Lower lobe of right lung (tissue), 2 donors: ENCODE data around the gene YTHDF2. TPM values are rescaled to one million over a fixed set of nuclear protein-coding genes. Genes with fewer than 3 reads are reported as not detected.
A peak's percentile ranks its signal among the peaks of the same experiment; 100 is the strongest.
"Not testable (repeated sequence)": the region's sequence is repeated elsewhere in the genome, so short reads cannot be mapped to it uniquely, and the experiment has no call there.

Source experiments
- ATAC-seq, 2 donors: fragments of 200-7000 bp; cut with Tn5 transposase; one replicate each; pipeline ENCODE4 v1.9.1; 2020 to 2022; ENCODE audit warnings: mild to moderate bottlenecking in 2 of 2, moderate library complexity in 2 of 2
- DNase-seq: peaks from one replicate; pipeline ENCODE4 v3.0.0-alpha.2; 2020
- H3K27ac ChIP-seq: fragments of 200-600 bp; one replicate; pipeline ENCODE4 v1.8.0; 2022
- H3K27me3 ChIP-seq: fragments of 200-600 bp; one replicate; pipeline ENCODE4 v1.8.0; 2022; ENCODE audit warnings: low read depth
- H3K36me3 ChIP-seq: fragments of 200-600 bp; one replicate; pipeline ENCODE4 v1.8.0; 2022; ENCODE audit warnings: mild to moderate bottlenecking
- H3K4me1 ChIP-seq: fragments of 200-600 bp; one replicate; pipeline ENCODE4 v1.8.0; 2022
- H3K4me3 ChIP-seq: fragments of 200-600 bp; one replicate; pipeline ENCODE4 v1.8.0; 2022; ENCODE audit warnings: mild to moderate bottlenecking
- H3K9me3 ChIP-seq: fragments of 200-600 bp; one replicate; pipeline ENCODE4 v1.8.0; 2022
- CTCF ChIP-seq: fragments of 200-600 bp; IDR thresholded peaks from one replicate; pipeline ENCODE4 v1.8.0; 2022; ENCODE audit warnings: antibody characterized with exemption, mild to moderate bottlenecking
- intact Hi-C: fragments of 100-400 bp; cut with DNase I; formaldehyde crosslinking; loops from one replicate; pipeline ENCODE4 v1.11.0; 2022
- total RNA-seq: library from RNA; stranded (reverse); fragmentation: NEBNext Ultra II Directional; extraction: Animal tissue kit (Norgen Biotek cat#: 25700); gene quantifications from one replicate; pipeline ENCODE4 v1.2.1, GENCODE V29; 2021
- donor health status: DM: no; HTN: yes; CAD: no; lungs with severe emphysema.

YTHDF2 gene
- total RNA-seq, 1 donor from 2014 or later = 70.9 TPM

GRCh38 chr1:28718586-28719331 is 18.0 kb upstream of the YTHDF2 start:
- no peak for TF ChIP-seq CTCF
- no peak overlapping the region for H3K4me3 ChIP-seq
- no peak for ATAC-seq
- H3K27ac ChIP-seq = no peak overlapping the region
- H3K4me1 ChIP-seq = no peaks in the 10 kb centered on the region
- intact Hi-C loops = no loop called here
- DNase-seq = no peak
- no peaks in the 10 kb centered on the region for H3K9me3 ChIP-seq
- no peaks in the 10 kb centered on the region for H3K27me3 ChIP-seq
- peaks cover 19% of the 10 kb centered on the region for H3K36me3 ChIP-seq

GRCh38 chr1:28719332-28719619 is 17.5 kb upstream of the YTHDF2 start:
- Histone ChIP-seq H3K27ac (no peak overlapping the region), H3K4me1 (no peaks in the 10 kb centered on the region), H3K4me3 (no peak overlapping the region), H3K27me3 (no peaks in the 10 kb centered on the region), H3K9me3 (no peaks in the 10 kb centered on the region), H3K36me3 (peaks cover 14% of the 10 kb centered on the region)
- no peak for TF ChIP-seq CTCF
- intact Hi-C loops = no loop called here
- DNase-seq (no peak), ATAC-seq (no peak)

GRCh38 chr1:28720376-28720775 is 16.4 kb upstream of the YTHDF2 start:
- Histone ChIP-seq H3K27ac (no peak overlapping the region), H3K27me3 (no peaks in the 10 kb centered on the region), H3K4me1 (no peaks in the 10 kb centered on the region), H3K36me3 (peaks cover 3% of the 10 kb centered on the region), H3K4me3 (no peak overlapping the region), H3K9me3 (no peaks in the 10 kb centered on the region)
- ATAC-seq (no peak), DNase-seq (no peak)
- TF ChIP-seq CTCF = no peak
- intact Hi-C loops = no loop called here

GRCh38 chr1:28721927-28722326 is 14.8 kb upstream of the YTHDF2 start:
- H3K9me3 ChIP-seq, H3K4me1 ChIP-seq, H3K27me3 ChIP-seq, intact Hi-C loops, H3K27ac ChIP-seq, H3K4me3 ChIP-seq, H3K36me3 ChIP-seq, ATAC-seq, DNase-seq: not testable (repeated sequence)

- intact Hi-C loops, H3K27me3 ChIP-seq: not testable (repeated sequence)
Measured at GRCh38 chr1:28725365-28725764, 11.4 kb upstream of the YTHDF2 start.

GRCh38 chr1:28735961-28736449 is 735 bp upstream of the YTHDF2 start:
- DNase-seq (no peak), ATAC-seq (no peak)
- Histone ChIP-seq H3K27ac (peak overlapping the region; percentile 98), H3K27me3 (no peaks in the 10 kb centered on the region), H3K36me3 (peaks cover 28% of the 10 kb centered on the region), H3K4me3 (peak overlapping the region; percentile 97), H3K4me1 (peaks cover 41% of the 10 kb centered on the region), H3K9me3 (no peaks in the 10 kb centered on the region)
- TF ChIP-seq CTCF = no peak
- intact Hi-C loops = no loop called here

More at GRCh38 chr1:28725365-28725764, 11.4 kb upstream of the YTHDF2 start:
- not testable (repeated sequence) for H3K4me1 ChIP-seq, DNase-seq, ATAC-seq, H3K36me3 ChIP-seq, H3K4me3 ChIP-seq, H3K9me3 ChIP-seq, H3K27ac ChIP-seq
